ENCODE results near the gene MS4A7. TPM values are rescaled to one million over a fixed set of nuclear protein-coding genes. Genes with fewer than 3 reads are reported as not detected.

The MS4A7 gene
- total and polyA plus RNA-seq, 4 experiments from 2014 or later, result 0.36 to 1.6 (median 0.76) TPM; not detected in 1

DNA sequence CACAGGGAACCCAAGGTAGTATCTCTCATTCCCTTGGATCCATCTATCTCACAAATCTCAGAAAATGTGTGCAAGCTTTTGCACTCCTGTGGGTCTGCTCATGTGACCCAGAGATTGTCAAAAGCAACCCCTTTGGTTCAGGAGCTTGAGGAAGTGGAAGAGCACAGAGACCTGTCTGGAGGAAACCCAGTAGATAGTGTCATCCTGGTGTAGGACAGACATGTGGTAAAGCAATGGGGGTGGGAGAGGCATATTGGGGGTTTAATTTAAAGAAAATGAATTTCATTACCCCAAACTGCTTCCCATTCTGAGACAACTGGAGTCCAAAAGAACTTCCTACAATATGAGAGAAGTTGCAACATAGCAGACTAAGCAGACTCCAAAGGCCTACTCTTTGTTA lies 12.1 kb downstream of the MS4A7 start:
- no peak for DNase-seq
- Mint-ChIP-seq H3K27me3 (peaks cover 4 to 6% of the 10 kb centered on the region in 2 donors), H3K27ac (no peak overlapping the region), H3K4me1 (no peaks in the 10 kb centered on the region), H3K4me3 (no peak overlapping the region), H3K9me3 (no peaks in the 10 kb centered on the region), H3K36me3 (no peaks in the 10 kb centered on the region)
- CTCF ChIA-PET (ENCODE audit: partially characterized antibody), result interaction anchor here (0.9 kb wide), 1 partner anchor 27 kb away, joined by 3 read pairs; no protein-coding TSS in a partner anchor
- POLR2A ChIA-PET (ENCODE audit: partially characterized antibody), result no interaction called here
- Histone ChIP-seq H3K27me3 (ENCODE audit: insufficient read depth, low read length) (no peaks in the 10 kb centered on the region), H3K4me3 (ENCODE audit: low read length in 2 of 2) (no peak overlapping the region), H3K4me1 (ENCODE audit: insufficient read depth, low read length) (no peaks in the 10 kb centered on the region), H3K27ac (ENCODE audit: low read depth, low read length) (no peak overlapping the region), H3K9me3 (ENCODE audit: control insufficient read depth in 1 of 2, low read length in 2 of 2) (no peaks in the 10 kb centered on the region), H3K36me3 (ENCODE audit: insufficient read depth, low read length) (no peaks in the 10 kb centered on the region)
- intact Hi-C loops (cut with micrococcal nuclease), result no loop called here

- Mint-ChIP-seq H3K36me3 (no peaks in the 10 kb centered on the region), H3K4me3 (no peak overlapping the region), H3K27me3 (peaks cover 0 to 8% of the 10 kb centered on the region in 2 donors), H3K27ac (no peak overlapping the region), H3K4me1 (no peaks in the 10 kb centered on the region), H3K9me3 (no peaks in the 10 kb centered on the region)
- intact Hi-C loops (cut with micrococcal nuclease), result no loop called here
- DNase-seq, result no peak
- no peaks in the 10 kb centered on the region for H3K9me3 ChIP-seq (ENCODE audit: control insufficient read depth in 1 of 2, low read length in 2 of 2)
- no peaks in the 10 kb centered on the region for H3K4me1 ChIP-seq (ENCODE audit: insufficient read depth, low read length)
- ChIA-PET CTCF (ENCODE audit: partially characterized antibody) (interaction anchor here (1.5 kb wide), 1 partner anchor 29 kb away, joined by 3 read pairs; no protein-coding TSS in a partner anchor), POLR2A (ENCODE audit: partially characterized antibody) (no interaction called here)
- no peaks in the 10 kb centered on the region for H3K27me3 ChIP-seq (ENCODE audit: insufficient read depth, low read length)
- H3K36me3 ChIP-seq (ENCODE audit: insufficient read depth, low read length), result no peaks in the 10 kb centered on the region
- H3K27ac ChIP-seq (ENCODE audit: low read depth, low read length), result no peak overlapping the region
- no peak overlapping the region for H3K4me3 ChIP-seq (ENCODE audit: low read length in 2 of 2)
These were observed 14.0 kb downstream of the MS4A7 start for GRCh38 chr11:60392361-60392760.

DNA sequence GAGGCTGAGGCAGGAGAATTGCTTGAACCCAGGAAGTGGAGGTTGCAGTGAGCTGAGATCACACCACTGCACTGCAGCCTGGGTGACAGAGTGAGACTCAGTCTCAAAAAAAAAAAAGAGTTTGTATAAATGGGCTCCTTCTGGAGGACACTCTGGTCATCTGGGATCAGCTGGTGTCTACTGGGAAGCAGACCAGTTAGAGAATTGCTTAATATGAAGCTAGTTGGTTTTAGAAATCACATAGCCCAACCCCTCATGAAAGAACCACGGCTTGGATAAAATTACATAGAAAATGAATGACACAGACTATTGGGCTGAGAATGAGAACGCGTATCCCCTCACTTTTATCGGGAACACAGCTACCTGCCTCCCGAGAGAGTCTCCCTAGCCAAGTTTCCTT lies 14.7 kb downstream of the MS4A7 start:
- CTCF ChIA-PET (ENCODE audit: partially characterized antibody), result interaction anchor here (1.5 kb wide), 1 partner anchor 29 kb away, joined by 3 read pairs; no protein-coding TSS in a partner anchor
- H3K27ac Mint-ChIP-seq, result no peak overlapping the region
- Histone ChIP-seq H3K4me3 (ENCODE audit: low read length in 2 of 2) (no peak overlapping the region), H3K9me3 (ENCODE audit: control insufficient read depth in 1 of 2, low read length in 2 of 2) (no peaks in the 10 kb centered on the region), H3K27ac (ENCODE audit: low read depth, low read length) (no peak overlapping the region), H3K4me1 (ENCODE audit: insufficient read depth, low read length) (no peaks in the 10 kb centered on the region), H3K27me3 (ENCODE audit: insufficient read depth, low read length) (no peaks in the 10 kb centered on the region), H3K36me3 (ENCODE audit: insufficient read depth, low read length) (no peaks in the 10 kb centered on the region)
- no peak for DNase-seq
- H3K36me3 Mint-ChIP-seq, result no peaks in the 10 kb centered on the region
- intact Hi-C loops (cut with micrococcal nuclease), result no loop called here
- no peaks in the 10 kb centered on the region for H3K4me1 Mint-ChIP-seq
- H3K9me3 Mint-ChIP-seq, result no peaks in the 10 kb centered on the region
- H3K4me3 Mint-ChIP-seq, result no peak overlapping the region
- POLR2A ChIA-PET (ENCODE audit: partially characterized antibody), result no interaction called here
- H3K27me3 Mint-ChIP-seq, result peaks cover 0 to 9% of the 10 kb centered on the region in 2 donors

GRCh38 chr11:60394666-60395380 lies 16.5 kb downstream of the MS4A7 start:
- peaks cover 4 to 9% of the 10 kb centered on the region in 2 donors for H3K27me3 Mint-ChIP-seq

GRCh38 chr11:60396382-60396781 lies 18.1 kb downstream of the MS4A7 start, which contains the start of gene MS4A14:
Gene MS4A14 (plus strand): TSS chr11:60396459. CDS start chr11:60396579, 120 bp downstream.
- POLR2A ChIA-PET (ENCODE audit: partially characterized antibody), result no interaction called here
- Histone ChIP-seq H3K36me3 (ENCODE audit: insufficient read depth, low read length) (no peaks in the 10 kb centered on the region), H3K27ac (ENCODE audit: low read depth, low read length) (no peak within 1 kb of the TSS), H3K27me3 (ENCODE audit: insufficient read depth, low read length) (no peaks in the 10 kb centered on the region), H3K4me3 (ENCODE audit: low read length in 2 of 2) (no peak within 1 kb of the TSS), H3K4me1 (ENCODE audit: insufficient read depth, low read length) (no peaks in the 10 kb centered on the region), H3K9me3 (ENCODE audit: control insufficient read depth in 1 of 2, low read length in 2 of 2) (no peaks in the 10 kb centered on the region)
- H3K4me3 Mint-ChIP-seq, result no peak within 1 kb of the TSS
- H3K4me1 Mint-ChIP-seq, result no peaks in the 10 kb centered on the region
- H3K9me3 Mint-ChIP-seq, result no peaks in the 10 kb centered on the region
- CTCF ChIA-PET (ENCODE audit: partially characterized antibody), result no interaction called here
- peaks cover 5 to 6% of the 10 kb centered on the region in 2 donors for H3K27me3 Mint-ChIP-seq
- no peak for DNase-seq
- intact Hi-C loops (cut with micrococcal nuclease), result no loop called here
- no peaks in the 10 kb centered on the region for H3K36me3 Mint-ChIP-seq
- no peak within 1 kb of the TSS for H3K27ac Mint-ChIP-seq

More at GRCh38 chr11:60394666-60395380, 16.5 kb downstream of the MS4A7 start:
- intact Hi-C loops (cut with micrococcal nuclease), result no loop called here
- Mint-ChIP-seq H3K36me3 (no peaks in the 10 kb centered on the region), H3K27ac (no peak overlapping the region), H3K4me1 (no peaks in the 10 kb centered on the region), H3K9me3 (no peaks in the 10 kb centered on the region), H3K4me3 (no peak overlapping the region)
- no peaks in the 10 kb centered on the region for H3K9me3 ChIP-seq (ENCODE audit: control insufficient read depth in 1 of 2, low read length in 2 of 2)
- ChIA-PET CTCF (ENCODE audit: partially characterized antibody) (no interaction called here), POLR2A (ENCODE audit: partially characterized antibody) (no interaction called here)
- DNase-seq, result no peak
- no peak overlapping the region for H3K27ac ChIP-seq (ENCODE audit: low read depth, low read length)
- H3K36me3 ChIP-seq (ENCODE audit: insufficient read depth, low read length), result no peaks in the 10 kb centered on the region
- no peak overlapping the region for H3K4me3 ChIP-seq (ENCODE audit: low read length in 2 of 2)
- no peaks in the 10 kb centered on the region for H3K27me3 ChIP-seq (ENCODE audit: insufficient read depth, low read length)
- no peaks in the 10 kb centered on the region for H3K4me1 ChIP-seq (ENCODE audit: insufficient read depth, low read length)

DNA sequence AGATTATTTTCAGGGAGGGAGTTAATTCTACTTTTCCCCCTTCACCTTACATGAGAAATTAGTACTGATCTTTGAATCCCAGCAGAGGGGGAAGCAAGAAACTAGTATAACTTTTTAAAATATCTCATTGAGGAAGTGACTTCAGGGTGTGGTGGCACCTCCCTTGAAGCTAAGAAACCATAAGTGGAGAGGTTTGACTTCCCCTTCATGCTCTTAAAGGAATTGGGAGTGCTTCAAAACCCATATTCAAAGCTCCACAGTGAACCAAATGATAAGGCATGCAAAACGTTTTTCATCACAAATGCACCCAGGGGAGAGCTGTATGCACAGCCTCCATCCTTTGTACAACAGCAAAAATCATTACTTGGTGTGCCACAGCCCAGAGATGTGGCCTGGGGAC lies 18.5 kb downstream of the MS4A7 start:
- DNase-seq, result no peak
- no peaks in the 10 kb centered on the region for H3K27me3 ChIP-seq (ENCODE audit: insufficient read depth, low read length)
- ChIA-PET POLR2A (ENCODE audit: partially characterized antibody) (no interaction called here), CTCF (ENCODE audit: partially characterized antibody) (no interaction called here)
- Mint-ChIP-seq H3K4me3 (no peak overlapping the region), H3K4me1 (no peaks in the 10 kb centered on the region), H3K27ac (no peak overlapping the region), H3K36me3 (no peaks in the 10 kb centered on the region), H3K27me3 (peaks cover 5 to 6% of the 10 kb centered on the region in 2 donors), H3K9me3 (no peaks in the 10 kb centered on the region)
- H3K9me3 ChIP-seq (ENCODE audit: control insufficient read depth in 1 of 2, low read length in 2 of 2), result no peaks in the 10 kb centered on the region
- H3K4me3 ChIP-seq (ENCODE audit: low read length in 2 of 2), result no peak overlapping the region
- intact Hi-C loops (cut with micrococcal nuclease), result no loop called here
- H3K4me1 ChIP-seq (ENCODE audit: insufficient read depth, low read length), result no peaks in the 10 kb centered on the region
- H3K27ac ChIP-seq (ENCODE audit: low read depth, low read length), result no peak overlapping the region
- no peaks in the 10 kb centered on the region for H3K36me3 ChIP-seq (ENCODE audit: insufficient read depth, low read length)

DNA sequence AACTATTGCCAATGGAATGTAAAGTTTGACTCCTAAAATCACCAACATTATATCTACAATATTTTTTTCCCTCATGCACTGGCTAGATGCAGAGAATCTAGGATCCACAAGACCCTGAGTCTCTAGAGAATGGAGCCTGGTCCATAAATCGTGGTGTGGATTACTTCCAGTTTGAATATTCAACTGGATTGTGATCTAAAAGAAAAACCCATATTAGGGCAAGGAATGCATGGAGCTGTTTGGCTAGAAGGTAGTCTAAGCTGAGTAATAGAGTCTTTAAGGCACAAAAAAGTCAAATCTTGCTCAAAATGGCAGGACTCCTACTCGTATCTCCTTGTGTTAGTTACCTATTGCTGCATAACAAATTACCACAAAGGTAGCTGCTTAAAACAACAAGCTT lies 41.7 kb downstream of the MS4A7 start:
- peaks cover 0 to 3% (median 0%) of the 10 kb centered on the region in 8 donors for H3K9me3 Mint-ChIP-seq

More for the DNA sequence above, 41.7 kb downstream of the MS4A7 start:
- Histone ChIP-seq H3K36me3 (ENCODE audit: insufficient read depth, low read length) (no peaks in the 10 kb centered on the region), H3K9me3 (ENCODE audit: control insufficient read depth in 1 of 2, low read length in 2 of 2) (no peaks in the 10 kb centered on the region), H3K4me1 (ENCODE audit: insufficient read depth, low read length) (no peaks in the 10 kb centered on the region), H3K4me3 (ENCODE audit: low read length in 2 of 2) (no peak overlapping the region), H3K27ac (ENCODE audit: low read depth, low read length) (no peak overlapping the region), H3K27me3 (ENCODE audit: insufficient read depth, low read length) (no peaks in the 10 kb centered on the region)
- Mint-ChIP-seq H3K36me3 (no peaks in the 10 kb centered on the region), H3K27ac (no peak overlapping the region), H3K4me3 (no peak overlapping the region), H3K4me1 (no peaks in the 10 kb centered on the region), H3K27me3 (peaks cover 22 to 23% of the 10 kb centered on the region in 2 donors)
- CTCF ChIA-PET (ENCODE audit: partially characterized antibody), result no interaction called here
- no peak for DNase-seq
- POLR2A ChIA-PET (ENCODE audit: partially characterized antibody), result no interaction called here
- intact Hi-C loops (cut with micrococcal nuclease), result no loop called here

Data from CD4-positive, alpha-beta memory T cell (primary cell).